ENCODE results near the gene ARHGAP6.

- TF ChIP-seq CTCF (IDR thresholded peaks at IDR 0.05; ENCODE audit: insufficient read depth, low read length) (no peak), POLR2AphosphoS5 (IDR thresholded peaks at IDR 0.05; ENCODE audit: low read depth) (no peak), SPI1 (IDR thresholded peaks at IDR 0.05; ENCODE audit: borderline replicate concordance, low read depth) (no peak), GABPA (IDR thresholded peaks at IDR 0.05; ENCODE audit: low read depth) (no peak)
- TF ChIP-seq, protein P1, sequence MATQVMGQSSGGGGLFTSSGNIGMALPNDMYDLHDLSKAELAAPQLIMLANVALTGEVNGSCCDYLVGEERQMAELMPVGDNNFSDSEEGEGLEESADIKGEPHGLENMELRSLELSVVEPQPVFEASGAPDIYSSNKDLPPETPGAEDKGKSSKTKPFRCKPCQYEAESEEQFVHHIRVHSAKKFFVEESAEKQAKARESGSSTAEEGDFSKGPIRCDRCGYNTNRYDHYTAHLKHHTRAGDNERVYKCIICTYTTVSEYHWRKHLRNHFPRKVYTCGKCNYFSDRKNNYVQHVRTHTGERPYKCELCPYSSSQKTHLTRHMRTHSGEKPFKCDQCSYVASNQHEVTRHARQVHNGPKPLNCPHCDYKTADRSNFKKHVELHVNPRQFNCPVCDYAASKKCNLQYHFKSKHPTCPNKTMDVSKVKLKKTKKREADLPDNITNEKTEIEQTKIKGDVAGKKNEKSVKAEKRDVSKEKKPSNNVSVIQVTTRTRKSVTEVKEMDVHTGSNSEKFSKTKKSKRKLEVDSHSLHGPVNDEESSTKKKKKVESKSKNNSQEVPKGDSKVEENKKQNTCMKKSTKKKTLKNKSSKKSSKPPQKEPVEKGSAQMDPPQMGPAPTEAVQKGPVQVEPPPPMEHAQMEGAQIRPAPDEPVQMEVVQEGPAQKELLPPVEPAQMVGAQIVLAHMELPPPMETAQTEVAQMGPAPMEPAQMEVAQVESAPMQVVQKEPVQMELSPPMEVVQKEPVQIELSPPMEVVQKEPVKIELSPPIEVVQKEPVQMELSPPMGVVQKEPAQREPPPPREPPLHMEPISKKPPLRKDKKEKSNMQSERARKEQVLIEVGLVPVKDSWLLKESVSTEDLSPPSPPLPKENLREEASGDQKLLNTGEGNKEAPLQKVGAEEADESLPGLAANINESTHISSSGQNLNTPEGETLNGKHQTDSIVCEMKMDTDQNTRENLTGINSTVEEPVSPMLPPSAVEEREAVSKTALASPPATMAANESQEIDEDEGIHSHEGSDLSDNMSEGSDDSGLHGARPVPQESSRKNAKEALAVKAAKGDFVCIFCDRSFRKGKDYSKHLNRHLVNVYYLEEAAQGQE (IDR thresholded peaks at IDR 0.05; ENCODE audit: insufficient replicate concordance, low read depth), result no peak
Observed at GRCh38 chrX:11331788-11332187, 333.9 kb downstream of the ARHGAP6 start.

Data from HL-60 (cell line).